HG02623 (cell line): ENCODE results near the gene USP24.
"Not testable (repeated sequence)": the region's sequence is repeated elsewhere in the genome, so short reads cannot be mapped to it uniquely, and the experiment has no call there.

ENCODE experiments used
- ATAC-seq: cut with Tn5 transposase; IDR thresholded peaks from one replicate; pipeline ENCODE4 v1.9.1; 2021; ENCODE audit warnings: moderate library complexity; ENCODE audit not compliant: unreplicated experiment

USP24 gene

GRCh38 chr1:55043011-55043410 is 172.2 kb downstream of the USP24 start:
- ATAC-seq: no peak

DNA sequence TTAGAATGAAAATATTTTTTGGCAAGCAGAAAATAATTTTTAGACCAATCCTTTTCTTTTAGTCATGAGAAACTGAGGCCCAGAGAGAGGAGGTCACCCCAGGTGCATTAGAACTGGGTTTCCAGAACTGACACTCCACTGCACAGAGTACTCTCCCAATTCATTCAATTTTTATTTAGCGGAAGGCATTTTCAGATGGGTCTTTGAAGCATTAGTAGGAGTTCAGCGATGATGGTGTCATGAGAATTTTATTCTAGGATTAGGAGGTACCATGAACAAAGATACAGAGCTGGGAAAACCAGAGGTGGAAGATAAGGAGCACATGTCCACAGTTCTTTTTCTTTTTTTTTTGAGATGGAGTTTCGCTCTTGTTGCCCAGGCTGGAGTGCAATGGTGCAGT is 173.6 kb downstream of the USP24 start:
- no peak for ATAC-seq

DNA sequence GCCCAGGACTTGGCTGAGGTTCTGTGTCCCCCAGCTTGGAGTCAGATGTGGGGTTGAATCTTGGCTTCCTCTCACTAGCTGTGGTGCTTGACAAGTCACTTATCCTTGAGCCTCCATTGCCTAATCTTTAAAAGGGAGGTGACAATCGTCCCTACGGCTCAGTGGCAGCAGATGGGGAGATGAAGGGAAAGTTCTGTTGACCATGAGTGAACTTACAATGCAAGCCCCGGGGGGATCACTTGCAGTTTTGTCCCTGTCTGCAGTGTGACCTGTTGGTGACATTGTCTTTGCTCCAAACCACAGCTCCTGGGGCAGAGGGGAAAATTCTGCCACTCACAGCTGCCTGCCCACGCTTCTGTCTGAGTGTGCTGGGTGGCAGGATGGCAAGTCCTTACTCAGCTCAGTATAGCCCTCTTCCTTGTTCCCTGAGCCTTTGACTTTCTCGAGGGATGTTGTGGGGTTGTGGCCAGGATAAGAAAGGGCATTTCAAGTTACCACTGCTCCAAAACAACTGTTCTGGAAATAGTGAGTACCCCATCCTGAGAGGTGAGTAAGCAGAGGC is 174.2 kb downstream of the USP24 start:
- no peak for ATAC-seq

GRCh38 chr1:55040083-55040932 is 174.9 kb downstream of the USP24 start:
- ATAC-seq: no peak

GRCh38 chr1:55039342-55040082 is 175.7 kb downstream of the USP24 start, which contains the start of gene PCSK9:
PCSK9 (plus strand) TSS chr1:55039548; CDS start chr1:55039838, 290 bp downstream.
- ATAC-seq: no peak

DNA sequence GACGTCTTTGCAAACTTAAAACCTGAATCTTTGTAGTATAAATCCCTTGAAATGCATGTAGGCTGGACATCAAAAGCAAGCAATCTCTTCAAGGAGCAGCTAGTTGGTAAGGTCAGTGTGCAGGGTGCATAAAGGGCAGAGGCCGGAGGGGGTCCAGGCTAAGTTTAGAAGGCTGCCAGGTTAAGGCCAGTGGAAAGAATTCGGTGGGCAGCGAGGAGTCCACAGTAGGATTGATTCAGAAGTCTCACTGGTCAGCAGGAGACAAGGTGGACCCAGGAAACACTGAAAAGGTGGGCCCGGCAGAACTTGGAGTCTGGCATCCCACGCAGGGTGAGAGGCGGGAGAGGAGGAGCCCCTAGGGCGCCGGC is 176.2 kb downstream of the USP24 start:
- no peak for ATAC-seq

DNA sequence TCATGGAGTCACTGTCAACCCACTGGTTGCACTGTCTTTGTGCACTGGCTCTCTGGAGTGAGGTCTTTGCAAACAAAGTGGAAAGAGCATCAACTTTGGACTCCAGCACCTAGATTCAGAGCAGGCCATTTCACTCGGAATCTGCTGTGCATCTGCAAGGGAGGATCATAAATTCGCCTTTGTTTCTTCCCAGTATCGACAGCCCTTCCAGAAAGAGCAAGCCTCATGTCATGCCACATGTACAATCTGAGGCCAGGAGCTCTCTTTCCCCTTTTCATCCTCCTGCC is 176.7 kb downstream of the USP24 start:
- no peak for ATAC-seq

GRCh38 chr1:55037733-55038551 is 177.2 kb downstream of the USP24 start:
- ATAC-seq: no peak

- ATAC-seq: no peak
Observed at GRCh38 chr1:55035904-55036303, 179.3 kb downstream of the USP24 start.

GRCh38 chr1:55034476-55035133 is 180.6 kb downstream of the USP24 start:
- no peak for ATAC-seq

GRCh38 chr1:55033265-55033614 is 181.9 kb downstream of the USP24 start:
- ATAC-seq: no peak

DNA sequence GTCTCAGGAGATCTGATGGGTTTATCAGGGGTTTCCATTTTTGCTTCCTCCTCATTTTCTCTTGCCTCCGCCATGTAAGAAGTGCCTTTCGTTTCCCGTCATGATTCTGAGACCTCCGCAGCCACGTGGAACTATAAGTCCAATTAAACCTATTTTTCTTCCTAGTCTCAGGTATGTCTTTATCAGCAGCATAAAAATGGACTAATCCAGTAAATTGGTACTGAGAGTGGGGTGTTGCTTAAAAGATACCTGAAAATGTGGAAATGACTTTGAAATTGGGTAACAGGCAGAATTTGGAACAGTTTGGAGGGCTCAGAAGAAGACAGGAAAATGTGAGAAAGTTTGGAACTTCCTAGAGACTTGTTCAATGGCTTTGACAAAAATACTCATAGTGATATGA is 184.1 kb downstream of the USP24 start:
- not testable (repeated sequence) for ATAC-seq

DNA sequence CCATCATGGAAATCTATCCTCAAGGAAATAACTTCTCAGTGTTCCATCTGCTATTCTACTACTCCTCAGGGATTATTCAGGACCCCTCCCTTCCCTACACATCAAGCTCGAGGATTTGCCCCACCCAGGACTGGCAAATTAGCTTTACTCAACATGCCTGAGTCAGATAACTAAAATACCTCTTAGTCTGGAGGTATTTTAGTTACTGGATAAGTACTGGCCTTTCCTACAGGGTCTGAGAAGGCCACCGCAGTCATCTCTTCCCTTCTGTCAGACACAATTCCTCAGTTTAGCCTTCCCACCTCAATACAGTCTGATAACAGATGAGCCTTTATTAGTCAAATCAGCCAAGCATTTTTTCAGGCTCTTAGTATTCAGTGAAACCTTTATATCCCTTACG is 188.5 kb downstream of the USP24 start:
- ATAC-seq: not testable (repeated sequence)

DNA sequence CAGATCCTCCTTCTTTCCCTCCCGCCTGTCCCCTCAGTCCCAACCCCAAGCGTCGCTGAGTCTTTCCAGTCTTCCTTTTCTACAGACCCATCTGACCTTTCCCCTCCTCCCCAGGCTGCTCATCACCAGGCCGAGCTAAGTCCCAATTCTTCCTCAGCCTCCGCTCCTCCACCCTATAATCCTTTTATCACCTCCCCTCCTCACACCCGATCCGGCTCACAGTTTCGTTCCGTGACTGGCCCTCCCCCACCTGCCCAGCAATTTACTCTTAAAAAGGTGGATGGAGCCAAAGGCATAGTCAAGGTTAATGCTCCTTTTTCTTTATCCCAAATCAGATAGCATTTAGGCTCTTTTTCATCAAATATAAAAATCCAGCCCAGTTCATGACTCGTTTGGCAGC is 191.0 kb downstream of the USP24 start:
- ATAC-seq: not testable (repeated sequence)

GRCh38 chr1:55021942-55022546 is 193.1 kb downstream of the USP24 start:
- no peak for ATAC-seq

- ATAC-seq: no peak
Observed at GRCh38 chr1:55018395-55018794, 196.8 kb downstream of the USP24 start.
